CD4-positive, alpha-beta T cell treated with Interleukin-15 for 1 hour (primary cell): ENCODE data around the gene CCDC198.

Experiments
- DNase-seq: peaks from one replicate; pipeline ENCODE4 v3.0.0-alpha.2; 2020

CCDC198 gene

GRCh38 chr14:57493467-57494181, at the start of gene CCDC198:
CCDC198 (minus strand) TSS chr14:57493857; CDS start chr14:57493715, 142 bp downstream.
- DNase-seq = no peak

DNA sequence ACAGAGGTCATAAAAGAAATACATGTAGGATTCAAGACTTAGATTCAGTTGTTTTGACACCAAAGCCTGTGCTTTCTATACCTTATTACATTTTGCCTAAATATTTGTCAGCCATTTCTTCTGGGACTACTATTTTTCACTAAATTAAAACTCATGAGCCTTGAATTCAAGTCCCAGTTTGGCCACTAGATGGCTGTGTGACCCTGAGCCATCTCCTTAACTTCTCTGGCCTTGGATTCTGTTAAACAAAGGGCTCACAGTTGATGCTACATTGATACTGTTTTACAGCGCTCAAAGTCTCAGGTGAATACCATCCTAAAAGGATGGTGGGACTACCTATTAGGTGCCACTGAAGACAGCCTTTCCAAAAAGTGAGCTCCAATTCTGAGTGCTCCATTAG, 39.6 kb upstream of the CCDC198 start:
- no peak for DNase-seq

DNA sequence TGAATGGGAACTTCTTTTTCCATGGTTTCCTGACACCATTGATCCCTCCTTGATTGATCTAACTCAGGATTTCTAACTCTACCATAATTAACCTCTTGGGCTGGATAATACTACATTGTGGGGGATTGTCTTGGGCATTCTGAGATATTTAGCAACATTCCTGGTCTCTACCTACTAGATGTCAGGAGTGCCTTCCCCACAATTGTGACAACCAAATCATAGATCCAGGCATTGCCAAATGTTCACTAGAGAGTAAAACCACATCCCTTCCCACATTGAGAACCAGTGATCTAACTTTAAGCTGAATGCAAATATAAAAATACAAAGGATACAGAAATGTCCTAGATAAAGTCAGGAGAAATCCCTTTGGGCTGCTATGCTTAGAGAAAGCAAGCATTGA, 36.9 kb upstream of the CCDC198 start:
- no peak for DNase-seq

GRCh38 chr14:57526942-57527341, 33.3 kb upstream of the CCDC198 start:
- DNase-seq = no peak

- DNase-seq = no peak
Measured at GRCh38 chr14:57519043-57519442, 25.4 kb upstream of the CCDC198 start.

DNA sequence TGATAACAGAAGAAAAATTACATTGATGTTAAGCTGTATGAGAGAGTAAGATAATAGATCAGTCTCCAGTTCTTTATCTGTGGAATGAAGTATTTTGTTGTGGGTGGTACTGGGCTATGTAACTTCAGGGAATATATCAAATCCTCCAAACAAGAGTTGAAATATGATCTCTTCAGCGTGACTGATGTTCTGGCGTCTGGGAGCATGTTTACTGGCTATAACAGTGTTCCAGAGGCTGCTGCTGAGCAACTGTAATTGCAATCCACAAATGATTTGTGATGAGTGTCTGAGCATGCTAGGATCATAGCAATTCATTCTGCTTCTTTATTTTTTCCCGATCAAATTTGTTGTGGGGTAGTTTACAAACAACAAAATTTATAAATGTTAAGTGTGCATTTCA, 18.6 kb upstream of the CCDC198 start:
- no peak for DNase-seq

- no peak for DNase-seq
Measured at GRCh38 chr14:57508756-57509155, 15.1 kb upstream of the CCDC198 start.

DNA sequence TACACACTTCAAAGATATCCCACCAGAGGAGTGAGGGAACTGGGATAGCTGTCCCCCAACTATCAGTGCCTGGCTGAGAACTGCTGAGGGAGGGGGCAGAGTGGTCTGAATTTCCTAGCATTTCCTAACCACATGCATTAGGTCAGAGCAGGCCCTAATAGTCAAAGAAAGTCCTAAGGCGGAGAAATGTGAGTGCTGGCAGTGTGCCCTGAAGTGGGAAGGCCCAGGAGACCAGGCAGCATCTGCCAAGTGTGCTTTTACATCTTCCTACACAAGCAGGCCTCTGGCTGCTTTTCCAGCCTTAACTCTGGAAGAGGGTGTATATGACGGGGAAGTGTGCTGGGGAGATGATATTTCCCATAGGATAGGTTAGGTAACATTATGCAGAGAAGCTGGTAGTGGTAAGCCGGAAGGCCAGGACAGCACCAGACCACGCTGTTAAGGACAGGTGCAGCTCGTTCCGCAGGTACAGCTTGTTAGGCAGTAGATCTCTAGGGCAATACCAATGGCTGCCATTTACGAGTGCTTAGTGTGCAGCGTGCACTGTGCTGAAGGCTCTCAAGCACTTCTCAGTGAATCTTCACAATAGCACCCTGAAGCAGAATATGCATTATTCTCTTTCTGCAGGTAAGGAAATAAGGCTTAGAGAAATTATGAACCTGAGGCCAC, 9.1 kb upstream of the CCDC198 start:
- no peak for DNase-seq

DNA sequence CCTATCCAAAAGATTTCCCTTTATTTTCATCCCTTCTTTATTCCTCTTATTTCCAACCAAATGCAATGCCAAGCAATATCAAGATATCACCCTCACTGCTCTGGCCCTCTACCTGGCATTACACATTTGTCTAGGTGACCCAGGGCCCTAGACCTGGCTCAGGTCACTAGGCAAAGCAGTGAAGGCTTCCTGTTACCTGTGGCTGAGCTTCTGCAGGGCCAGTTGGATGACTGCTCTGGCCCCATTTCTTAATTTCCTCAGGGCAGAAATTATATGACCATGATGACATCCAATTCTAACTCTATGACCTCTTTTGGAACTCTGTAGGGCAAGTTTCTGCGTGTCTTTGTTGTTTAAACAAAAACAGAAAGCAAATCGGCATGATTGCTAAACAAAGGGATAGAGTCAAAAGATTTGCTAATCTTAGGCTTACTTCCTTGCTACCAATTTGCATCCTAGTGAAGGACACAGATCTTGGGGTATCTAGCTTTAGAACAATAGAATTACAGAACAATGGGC, 7.4 kb upstream of the CCDC198 start:
- DNase-seq = no peak

DNA sequence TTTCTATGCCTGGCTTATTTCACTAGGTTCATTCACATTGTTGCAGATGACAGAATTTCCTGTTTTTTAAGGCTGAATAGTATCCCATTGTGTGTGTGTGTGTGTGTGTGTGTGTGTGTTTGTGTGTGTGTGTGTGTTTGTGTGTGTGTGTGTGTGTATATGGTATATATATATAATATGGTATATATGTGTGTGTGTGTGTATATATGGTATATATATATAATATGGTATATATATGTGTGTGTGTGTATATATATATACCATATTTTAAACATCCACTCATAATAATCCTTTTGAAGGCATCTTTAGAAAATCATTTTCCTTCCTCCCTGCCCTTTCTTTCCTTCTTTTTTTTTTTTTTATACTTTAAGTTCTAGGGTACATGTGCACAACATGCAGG, 5.0 kb upstream of the CCDC198 start:
- DNase-seq = no peak

GRCh38 chr14:57498035-57498434, 4.4 kb upstream of the CCDC198 start:
- DNase-seq = no peak

DNA sequence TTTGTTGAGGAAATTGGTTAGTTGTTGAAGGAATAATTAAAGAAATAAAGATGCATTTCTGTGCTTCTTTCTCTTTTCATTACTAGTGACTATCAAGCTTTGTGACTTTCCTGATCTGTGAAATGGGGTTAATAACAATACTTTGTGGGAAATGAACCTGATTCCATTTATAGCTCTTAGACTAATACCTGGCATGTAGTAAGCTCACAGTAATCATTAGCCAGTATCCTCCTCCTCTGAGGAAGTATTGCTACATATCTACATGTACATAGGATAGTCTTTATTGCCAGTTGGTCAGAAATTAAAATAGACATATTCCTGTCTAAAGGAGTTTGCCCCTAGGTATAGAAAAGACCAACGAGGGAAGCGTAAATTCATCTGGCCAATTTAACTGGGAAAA, 1.8 kb upstream of the CCDC198 start:
- no peak for DNase-seq

- no peak for DNase-seq
Measured at GRCh38 chr14:57492859-57493258, 798 bp downstream of the CCDC198 start.

GRCh38 chr14:57491640-57492039, 2.0 kb downstream of the CCDC198 start:
- DNase-seq = no peak

GRCh38 chr14:57487771-57488170, 5.9 kb downstream of the CCDC198 start:
- no peak for DNase-seq

DNA sequence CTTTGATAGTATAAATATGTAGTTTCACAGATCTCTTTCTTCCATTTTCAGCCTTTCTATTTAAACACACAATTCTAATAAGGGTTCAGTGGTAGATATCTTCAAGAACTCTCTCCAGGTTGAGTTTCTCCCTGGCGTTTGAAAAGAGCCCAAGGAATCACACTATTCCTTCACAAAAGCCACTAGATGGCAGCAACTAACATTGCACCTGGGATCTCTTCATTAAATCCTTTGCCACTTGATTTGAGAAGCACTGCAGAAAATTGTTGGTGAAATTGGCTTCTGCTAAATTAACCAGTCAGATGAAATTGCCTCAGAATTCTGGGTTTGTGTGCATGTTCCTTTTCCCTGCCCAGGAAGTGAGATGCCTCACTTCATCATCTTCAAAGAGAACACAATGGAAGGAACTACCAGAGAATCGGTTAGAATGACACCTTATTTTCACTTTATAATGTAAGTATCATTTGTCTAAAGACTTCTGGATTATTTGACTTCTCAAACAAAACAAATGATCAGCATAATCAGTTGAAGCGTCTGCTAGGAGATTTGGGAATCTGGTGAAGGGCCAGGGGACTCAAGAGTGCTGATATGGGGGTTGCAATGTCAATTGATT, 6.8 kb downstream of the CCDC198 start:
- DNase-seq = no peak

DNA sequence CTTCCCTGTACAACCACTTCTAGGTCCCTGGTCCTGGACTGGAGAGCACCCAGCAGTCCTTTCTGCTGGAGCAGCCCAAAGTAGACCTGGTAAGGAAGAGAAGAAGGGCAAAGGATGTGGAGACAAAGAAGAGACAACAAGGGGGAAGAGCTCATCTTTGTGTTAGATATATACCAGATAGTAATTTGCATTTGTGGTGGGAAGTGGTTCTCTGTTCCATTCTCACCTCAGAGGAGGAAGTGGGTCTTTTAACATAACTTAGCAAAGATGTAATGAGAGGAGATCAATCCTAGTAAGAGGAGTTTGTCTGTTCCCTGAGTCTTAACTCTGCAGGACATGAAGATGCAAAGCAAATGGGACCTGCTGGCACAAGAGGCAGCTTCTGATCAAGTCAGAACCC, 8.0 kb downstream of the CCDC198 start:
- DNase-seq = no peak

DNA sequence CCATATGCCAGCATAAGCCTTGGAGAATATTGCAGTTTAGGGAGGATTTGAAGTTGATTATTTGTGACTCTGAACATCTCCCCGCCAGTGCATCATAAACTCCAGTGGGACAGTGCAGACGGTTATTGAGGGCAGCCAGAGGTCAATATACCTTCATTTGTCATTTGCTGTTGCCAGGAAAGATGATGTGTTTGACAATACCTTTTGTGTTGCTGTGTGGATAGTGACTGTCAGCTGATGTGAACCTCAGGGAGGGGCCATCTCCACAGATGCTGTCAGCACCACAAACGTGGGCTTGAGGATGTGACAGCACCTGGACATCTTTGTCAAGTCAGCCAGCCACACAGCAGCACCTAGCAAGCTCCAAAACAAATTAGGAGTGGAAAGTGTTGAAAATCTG, 11.5 kb downstream of the CCDC198 start:
- no peak for DNase-seq

DNA sequence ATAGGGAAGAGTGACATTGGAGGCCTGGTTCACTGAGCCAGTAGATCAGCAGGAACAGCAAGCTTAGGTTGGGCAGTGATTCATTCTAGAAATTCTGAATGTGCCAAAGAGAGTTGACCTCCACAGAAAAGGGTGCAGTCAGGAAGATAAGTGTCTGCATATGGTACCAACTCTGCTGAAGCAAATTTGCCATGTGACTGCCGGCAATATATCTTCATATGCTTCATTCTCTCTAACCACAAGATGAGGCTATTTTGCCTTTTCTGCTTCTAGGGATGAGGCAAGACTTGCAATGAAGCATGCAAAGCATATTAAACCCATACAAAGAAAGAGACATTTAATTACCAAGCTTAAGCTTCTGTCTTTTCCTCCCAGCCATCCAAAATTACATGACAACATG, 13.6 kb downstream of the CCDC198 start:
- no peak for DNase-seq

DNA sequence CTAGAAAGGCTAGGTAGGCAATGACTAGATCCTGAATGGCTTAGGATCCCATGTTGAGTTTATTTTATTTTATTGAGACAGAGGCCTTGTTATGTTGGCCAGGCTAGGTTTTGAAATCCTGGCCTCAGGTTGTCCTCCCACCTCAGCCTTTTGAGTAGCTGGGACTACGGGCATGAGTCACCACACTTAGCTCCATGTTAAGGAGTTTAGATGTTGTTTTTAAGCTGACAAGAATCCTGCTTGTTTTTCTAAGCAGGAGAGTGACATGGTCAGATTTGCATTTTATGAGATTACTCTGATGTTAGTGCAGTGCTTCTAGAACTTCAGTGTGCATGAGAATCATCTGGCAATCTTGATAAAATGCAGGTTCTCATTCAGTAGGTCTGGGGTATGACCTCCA, 14.5 kb downstream of the CCDC198 start:
- no peak for DNase-seq

DNA sequence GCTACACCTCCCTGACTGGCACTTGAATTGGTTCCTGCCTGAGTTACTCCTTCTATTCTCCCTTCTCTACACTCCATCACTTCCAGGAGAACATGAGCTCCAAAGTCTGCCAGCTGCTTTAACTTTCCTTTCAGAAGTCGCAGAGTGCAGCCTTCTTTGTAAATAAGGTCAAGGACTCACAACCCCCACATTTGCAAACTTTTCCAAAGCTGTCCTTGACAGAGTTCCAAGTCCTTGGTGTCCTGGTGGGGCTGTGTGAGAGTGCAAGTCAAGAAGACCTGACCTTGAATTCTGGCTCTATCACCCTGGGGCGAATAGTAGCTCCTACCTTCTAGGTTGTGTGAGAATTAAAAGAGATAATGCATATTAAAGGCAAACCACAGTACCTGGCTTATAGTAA, 15.6 kb downstream of the CCDC198 start:
- DNase-seq = no peak

DNA sequence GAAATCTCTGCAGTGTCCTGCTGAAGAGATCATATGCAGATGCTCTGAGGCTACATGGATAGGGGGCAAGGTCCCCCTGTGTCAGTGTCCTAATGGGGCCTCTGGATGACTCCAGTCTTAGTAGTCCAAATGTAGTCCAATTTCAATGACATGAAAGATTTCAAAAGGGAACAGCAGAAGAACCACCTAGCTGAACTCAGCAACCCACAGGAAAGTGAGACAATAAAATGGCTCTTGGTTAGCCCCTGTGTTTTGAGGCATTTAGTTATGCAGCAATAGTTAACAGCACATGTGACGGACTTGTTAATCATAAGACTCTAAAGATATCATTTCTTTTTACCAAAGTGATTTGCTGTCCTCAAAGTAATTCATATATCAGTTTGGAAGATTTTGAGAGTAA, 22.7 kb downstream of the CCDC198 start:
- DNase-seq = no peak

DNA sequence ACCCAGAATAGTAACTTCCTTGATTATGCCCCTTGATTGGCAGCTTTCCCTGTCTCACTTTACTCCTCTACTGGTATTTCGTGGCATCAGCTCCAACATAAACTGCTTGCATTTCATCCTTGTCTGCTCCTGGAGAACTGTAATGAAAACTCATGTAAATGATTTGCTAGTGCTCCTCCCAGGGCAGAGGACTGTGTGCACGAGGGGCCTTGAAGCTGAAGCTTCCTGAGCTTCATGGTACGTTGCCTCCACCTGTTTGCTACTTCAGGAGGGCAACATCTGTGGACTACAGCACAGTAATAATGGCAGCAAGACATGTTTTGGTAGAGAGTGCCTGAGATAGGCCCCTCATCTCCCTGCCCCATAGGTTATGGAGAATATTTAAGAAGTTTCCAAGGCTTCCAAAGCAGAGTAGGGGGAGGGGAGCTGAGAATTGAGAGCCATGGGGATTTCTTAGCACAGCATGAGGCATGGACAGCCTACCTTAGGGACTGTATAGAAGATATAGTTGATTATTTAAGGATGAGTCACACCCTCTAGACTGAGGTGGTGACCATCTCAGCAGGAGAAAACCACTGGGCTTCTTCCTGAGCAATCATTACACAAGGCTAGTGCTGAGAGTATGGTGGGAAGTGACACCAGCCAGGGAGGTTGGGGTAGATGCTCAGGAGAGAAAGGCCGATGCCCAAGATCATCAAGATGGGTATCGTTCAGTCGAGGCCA, 29.5 kb downstream of the CCDC198 start:
- no peak for DNase-seq

- DNase-seq = no peak
Measured at GRCh38 chr14:57462551-57462950, 31.1 kb downstream of the CCDC198 start.
